ENCODE measurements around the gene PEMT. TPM values are rescaled to one million over a fixed set of nuclear protein-coding genes. Genes with fewer than 3 reads are reported as not detected.
"Not testable (repeated sequence)": the region's sequence is repeated elsewhere in the genome, so short reads cannot be mapped to it uniquely, and the experiment has no call there.

The PEMT gene
- total and polyA plus RNA-seq, 7 donors = 5.3 to 21.9 (median 13.5) TPM

GRCh38 chr17:17487998-17488397 lies 103.5 kb downstream of the PEMT start:
- DNase-seq = no peak
- Histone ChIP-seq H3K27ac (no peak overlapping the region), H3K4me3 (no peak overlapping the region), H3K36me3 (peaks cover 0 to 50% (median 14%) of the 10 kb centered on the region in 4 donors), H3K9me3 (no peaks in the 10 kb centered on the region), H3K4me1 (no peaks in the 10 kb centered on the region), H3K27me3 (no peaks in the 10 kb centered on the region)
- intact Hi-C loops (cut with DNase I) = no loop called here
- TF ChIP-seq POLR2A (IDR thresholded peaks at IDR 0.05) = no peak
- TF ChIP-seq EP300 (IDR thresholded peaks at IDR 0.05) = no peak
- TF ChIP-seq CTCF (IDR thresholded peaks at IDR 0.05) = no peak
- TF ChIP-seq POLR2AphosphoS5 (IDR thresholded peaks at IDR 0.05) = no peak
- WGBS, 2 donors = 51 to 86% methylated on average over 2 of the region's 2 CpGs

GRCh38 chr17:17486416-17486815 lies 105.1 kb downstream of the PEMT start:
- H3K27me3 ChIP-seq; DNase-seq; H3K4me1 ChIP-seq; intact Hi-C loops (cut with DNase I); H3K4me3 ChIP-seq; H3K9me3 ChIP-seq; H3K27ac ChIP-seq: not testable (repeated sequence)
- H3K36me3 ChIP-seq = peaks cover 0 to 43% (median 6%) of the 10 kb centered on the region in 4 donors
- WGBS, 2 donors = 96 to 98% methylated on average over 23 of the region's 23 CpGs

- Histone ChIP-seq H3K9me3 (no peaks in the 10 kb centered on the region), H3K4me1 (peaks cover 0 to 19% (median 0%) of the 10 kb centered on the region in 4 donors), H3K27ac (no peak overlapping the region), H3K36me3 (peaks cover 0 to 37% (median 4%) of the 10 kb centered on the region in 4 donors), H3K4me3 (no peak overlapping the region), H3K27me3 (no peaks in the 10 kb centered on the region)
- intact Hi-C loops (cut with DNase I) = no loop called here
- no peak for DNase-seq
- TF ChIP-seq POLR2AphosphoS5 (IDR thresholded peaks at IDR 0.05) (no peak), EP300 (IDR thresholded peaks at IDR 0.05) (no peak), CTCF (IDR thresholded peaks at IDR 0.05) (no peak)
- 94% methylated on average over 6 of the region's 6 CpGs for WGBS, 2 donors
Measured at GRCh38 chr17:17485420-17485819, 106.1 kb downstream of the PEMT start.

- 49 to 79% methylated on average over 12 of the region's 12 CpGs for WGBS, 2 donors
- DNase-seq = no peak
- Histone ChIP-seq H3K27ac (no peak overlapping the region), H3K27me3 (no peaks in the 10 kb centered on the region), H3K9me3 (no peaks in the 10 kb centered on the region), H3K4me3 (no peak overlapping the region), H3K36me3 (peaks cover 0 to 37% (median 4%) of the 10 kb centered on the region in 4 donors), H3K4me1 (peaks cover 0 to 28% (median 3%) of the 10 kb centered on the region in 4 donors)
- intact Hi-C loops (cut with DNase I) = no loop called here
- no peak for TF ChIP-seq POLR2AphosphoS5 (IDR thresholded peaks at IDR 0.05)
- TF ChIP-seq EP300 (IDR thresholded peaks at IDR 0.05) = no peak
- TF ChIP-seq POLR2A (IDR thresholded peaks at IDR 0.05) = no peak
- TF ChIP-seq CTCF (IDR thresholded peaks at IDR 0.05) = no peak
Measured at GRCh38 chr17:17484451-17484899, 107.0 kb downstream of the PEMT start.

- TF ChIP-seq POLR2AphosphoS5 (IDR thresholded peaks at IDR 0.05) (no peak), CTCF (IDR thresholded peaks at IDR 0.05) (no peak), POLR2A (IDR thresholded peaks at IDR 0.05) (no peak), EP300 (IDR thresholded peaks at IDR 0.05) (no peak)
- H3K27me3 ChIP-seq = no peaks in the 10 kb centered on the region
- H3K36me3 ChIP-seq = peaks cover 0 to 22% (median 0%) of the 10 kb centered on the region in 4 donors
- peaks cover 0 to 50% (median 25%) of the 10 kb centered on the region in 4 donors for H3K4me1 ChIP-seq
- no peak overlapping the region for H3K4me3 ChIP-seq
- WGBS, 2 donors = 58 to 82% methylated on average over 5 of the region's 5 CpGs
- no peak overlapping the region for H3K27ac ChIP-seq
- no peak for DNase-seq
- no peaks in the 10 kb centered on the region for H3K9me3 ChIP-seq
- intact Hi-C loops (cut with DNase I) = no loop called here
Measured at GRCh38 chr17:17481860-17482259, 109.6 kb downstream of the PEMT start.

Data from sigmoid colon (tissue), 7 donors.